GM18502 (cell line): ENCODE results near the gene OTUD3.

Source experiments
- ATAC-seq: cut with Tn5 transposase; IDR thresholded peaks from one replicate; pipeline ENCODE4 v1.9.1; 2021; ENCODE audit warnings: mild to moderate bottlenecking; ENCODE audit not compliant: unreplicated experiment, poor library complexity

OTUD3 gene

DNA sequence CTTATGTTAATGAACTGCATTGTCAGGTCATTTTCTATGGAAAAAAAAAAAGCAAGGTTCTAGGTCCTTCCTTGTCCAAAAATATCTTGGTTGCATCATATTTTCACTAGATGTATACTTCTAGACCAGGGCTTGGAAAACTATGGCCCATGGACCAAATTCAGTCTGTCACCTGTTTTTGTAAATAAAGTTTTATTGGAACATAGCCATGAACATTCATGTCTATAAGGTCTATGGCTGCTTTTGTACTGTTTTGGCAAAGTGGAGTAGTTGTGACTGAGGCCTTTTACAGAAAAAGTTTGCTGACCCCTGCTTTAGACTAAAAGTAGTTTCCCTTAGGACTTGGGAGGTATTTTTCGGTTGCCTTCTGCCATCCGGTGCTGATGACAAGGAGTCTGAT is 60.5 kb downstream of the OTUD3 start:
- no peak for ATAC-seq

- ATAC-seq, result no peak
Measured at GRCh38 chr1:19945914-19946313, 63.7 kb downstream of the OTUD3 start.

- ATAC-seq, result no peak
Measured at GRCh38 chr1:19946331-19946751, 64.1 kb downstream of the OTUD3 start.

- no peak for ATAC-seq
Measured at GRCh38 chr1:19946971-19947370, 64.8 kb downstream of the OTUD3 start.

- ATAC-seq, result no peak
Measured at GRCh38 chr1:19949016-19949415, 66.8 kb downstream of the OTUD3 start.

DNA sequence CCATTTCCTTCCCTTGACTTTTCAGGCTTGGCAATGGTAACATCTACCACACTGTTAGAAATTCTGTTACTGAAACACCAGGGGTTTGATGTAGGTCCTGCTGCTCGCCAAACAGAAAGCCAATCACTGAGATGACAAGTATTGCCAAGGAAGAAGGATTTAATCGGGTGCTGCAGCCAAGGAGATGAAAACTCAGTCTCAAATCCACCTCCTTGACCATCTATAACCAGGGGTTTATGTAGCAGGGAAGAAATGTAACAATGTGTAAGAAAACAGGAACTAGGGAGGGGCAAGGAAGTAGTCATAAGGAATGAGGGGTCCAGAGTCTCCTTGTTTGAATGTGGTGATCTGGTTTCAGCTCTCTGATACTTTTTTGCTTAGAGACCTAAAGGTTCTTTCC is 71.9 kb downstream of the OTUD3 start:
- ATAC-seq, result no peak

- no peak for ATAC-seq
Measured at GRCh38 chr1:19955534-19956170, 73.5 kb downstream of the OTUD3 start.

DNA sequence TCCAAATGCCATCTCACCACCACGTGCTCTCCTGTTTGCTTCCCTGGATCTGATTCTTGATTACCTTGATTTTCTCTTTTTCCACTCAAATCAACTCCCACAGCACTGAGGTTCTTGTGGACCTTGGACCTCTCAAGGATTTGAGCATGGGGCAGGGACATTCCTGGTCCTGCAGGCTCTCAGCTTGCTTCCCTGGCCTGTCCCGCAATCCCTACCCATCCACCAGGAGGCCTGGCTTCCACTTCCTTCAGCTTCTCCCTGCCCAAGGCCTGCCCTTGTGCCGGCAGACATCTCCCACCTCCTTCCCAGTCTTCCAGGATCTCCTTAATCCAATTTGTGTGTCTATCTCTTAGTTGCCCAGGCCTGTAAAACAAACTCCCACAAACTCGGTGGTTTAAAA is 75.6 kb downstream of the OTUD3 start:
- ATAC-seq, result no peak

DNA sequence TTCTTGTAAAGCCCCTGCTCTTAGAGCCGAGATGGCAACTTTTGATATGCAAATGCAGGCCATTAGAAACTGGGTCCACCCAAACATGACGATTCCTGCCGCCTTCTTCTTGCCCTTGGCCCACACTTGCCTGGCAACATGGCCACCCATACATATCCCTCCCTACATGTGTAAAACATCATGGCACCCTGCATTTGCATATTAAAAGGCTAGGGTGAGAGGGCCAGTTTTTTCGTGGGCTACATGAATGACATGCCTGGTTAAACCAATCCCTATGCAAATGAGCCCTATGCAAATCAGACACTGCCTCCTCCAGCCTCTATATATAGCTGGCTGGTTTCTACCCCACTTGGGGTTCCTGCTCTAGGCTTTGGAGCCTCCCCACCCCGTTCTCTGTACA is 78.4 kb downstream of the OTUD3 start:
- no peak for ATAC-seq
